ENCODE measurements around the gene PARP8. TPM values are rescaled to one million over a fixed set of nuclear protein-coding genes. Genes with fewer than 3 reads are reported as not detected.

PARP8 gene
- total RNA-seq, 1 experiment from 2014 or later: 0.07 TPM

DNA sequence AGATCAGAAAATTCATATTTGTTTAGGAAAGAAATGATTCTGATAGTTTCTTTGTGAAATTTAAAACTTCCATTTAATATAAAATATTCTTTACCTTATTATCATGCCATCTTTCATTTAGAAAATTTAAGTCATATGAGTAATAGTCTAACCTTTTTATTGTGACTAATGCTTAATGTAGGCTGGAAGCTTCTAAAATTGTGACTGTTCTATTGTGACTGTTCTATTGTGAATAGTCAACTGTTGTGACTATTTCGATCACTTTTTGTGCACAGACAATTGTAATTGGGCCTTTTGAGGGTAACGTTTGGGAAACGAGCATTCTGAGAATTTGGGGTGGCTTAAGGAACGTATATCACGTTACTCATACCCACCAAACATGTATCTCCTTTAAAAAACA lies 100.0 kb downstream of the PARP8 start:
- Histone ChIP-seq H3K4me2 (ENCODE audit: low read length) (no peak overlapping the region), H3F3A (ENCODE audit: low read length, unreplicated experiment) (no peaks in the 10 kb centered on the region), H3K27me3 (ENCODE audit: low read length) (no peaks in the 10 kb centered on the region), H4K20me1 (ENCODE audit: low read length) (no peaks in the 10 kb centered on the region), H3K9me3 (ENCODE audit: low read length) (no peaks in the 10 kb centered on the region), H3K79me2 (ENCODE audit: low read length) (no peaks in the 10 kb centered on the region), H3K36me3 (ENCODE audit: low read depth, low read length) (no peaks in the 10 kb centered on the region), H3K9me2 (replicated peaks; ENCODE audit: low read length) (no peaks in the 10 kb centered on the region), H2AFZ (ENCODE audit: low read length) (no peak overlapping the region), H3K4me1 (ENCODE audit: insufficient read depth, low read length) (no peaks in the 10 kb centered on the region), H3K9ac (ENCODE audit: low read length) (no peak overlapping the region), H3K4me3 (ENCODE audit: low read length) (no peak overlapping the region), H3K27ac (ENCODE audit: low read length) (no peak overlapping the region)
- no peak for ATAC-seq
- BruUV-seq (replicated peaks): no TSS peak
- intact Hi-C loops (cut with micrococcal nuclease): no loop called here
- no peak for TF ChIP-seq EZH2 (IDR thresholded peaks at IDR 0.05; ENCODE audit: low read length, unreplicated experiment)
- TF ChIP-seq, protein P1, sequence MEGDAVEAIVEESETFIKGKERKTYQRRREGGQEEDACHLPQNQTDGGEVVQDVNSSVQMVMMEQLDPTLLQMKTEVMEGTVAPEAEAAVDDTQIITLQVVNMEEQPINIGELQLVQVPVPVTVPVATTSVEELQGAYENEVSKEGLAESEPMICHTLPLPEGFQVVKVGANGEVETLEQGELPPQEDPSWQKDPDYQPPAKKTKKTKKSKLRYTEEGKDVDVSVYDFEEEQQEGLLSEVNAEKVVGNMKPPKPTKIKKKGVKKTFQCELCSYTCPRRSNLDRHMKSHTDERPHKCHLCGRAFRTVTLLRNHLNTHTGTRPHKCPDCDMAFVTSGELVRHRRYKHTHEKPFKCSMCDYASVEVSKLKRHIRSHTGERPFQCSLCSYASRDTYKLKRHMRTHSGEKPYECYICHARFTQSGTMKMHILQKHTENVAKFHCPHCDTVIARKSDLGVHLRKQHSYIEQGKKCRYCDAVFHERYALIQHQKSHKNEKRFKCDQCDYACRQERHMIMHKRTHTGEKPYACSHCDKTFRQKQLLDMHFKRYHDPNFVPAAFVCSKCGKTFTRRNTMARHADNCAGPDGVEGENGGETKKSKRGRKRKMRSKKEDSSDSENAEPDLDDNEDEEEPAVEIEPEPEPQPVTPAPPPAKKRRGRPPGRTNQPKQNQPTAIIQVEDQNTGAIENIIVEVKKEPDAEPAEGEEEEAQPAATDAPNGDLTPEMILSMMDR (conservative IDR thresholded peaks at IDR 0.05; ENCODE audit: low read depth, low read length): no peak
- TF ChIP-seq EZH2phosphoT487 (IDR thresholded peaks at IDR 0.05; ENCODE audit: borderline replicate concordance, low read length): no peak
- POLR2A ChIA-PET (ENCODE audit: unreplicated experiment): no interaction called here
- CTCF ChIA-PET: no interaction called here
- no peak for DNase-seq

DNA sequence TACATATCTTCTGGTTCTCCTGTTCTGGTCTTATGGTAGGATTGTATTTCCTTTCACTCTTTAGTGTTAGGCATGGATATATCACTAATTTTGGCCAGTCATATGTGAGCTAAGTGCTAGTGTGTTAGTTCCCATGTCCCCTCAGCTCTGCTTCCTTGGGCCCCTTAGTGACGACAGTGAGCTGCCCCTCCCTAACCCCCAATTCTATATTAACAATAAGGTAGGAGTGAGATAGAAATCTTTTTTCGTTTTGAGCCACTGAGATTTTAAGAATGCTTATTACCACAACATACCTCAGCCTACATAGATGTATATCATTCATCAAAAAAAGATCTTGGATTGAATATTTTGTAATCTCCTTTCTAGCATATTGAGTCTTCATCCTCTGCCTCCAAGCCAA lies 100.5 kb downstream of the PARP8 start:
- no peaks in the 10 kb centered on the region for H3K79me2 ChIP-seq (ENCODE audit: low read length)
- H2AFZ ChIP-seq (ENCODE audit: low read length): no peak overlapping the region
- H3K4me2 ChIP-seq (ENCODE audit: low read length): no peak overlapping the region
- intact Hi-C loops (cut with micrococcal nuclease): no loop called here
- DNase-seq: no peak
- H3K27ac ChIP-seq (ENCODE audit: low read length): no peak overlapping the region
- H3K4me1 ChIP-seq (ENCODE audit: insufficient read depth, low read length): no peaks in the 10 kb centered on the region
- ChIA-PET CTCF (no interaction called here), POLR2A (ENCODE audit: unreplicated experiment) (no interaction called here)
- BruUV-seq (replicated peaks): no TSS peak
- ATAC-seq: no peak
- no peaks in the 10 kb centered on the region for H4K20me1 ChIP-seq (ENCODE audit: low read length)
- no peaks in the 10 kb centered on the region for H3K9me3 ChIP-seq (ENCODE audit: low read length)
- H3K36me3 ChIP-seq (ENCODE audit: low read depth, low read length): no peaks in the 10 kb centered on the region
- no peak overlapping the region for H3K9ac ChIP-seq (ENCODE audit: low read length)
- H3K4me3 ChIP-seq (ENCODE audit: low read length): no peak overlapping the region
- H3K27me3 ChIP-seq (ENCODE audit: low read length): no peaks in the 10 kb centered on the region
- TF ChIP-seq, protein P1 (conservative IDR thresholded peaks at IDR 0.05; ENCODE audit: low read depth, low read length): no peak
- no peak for TF ChIP-seq EZH2 (IDR thresholded peaks at IDR 0.05; ENCODE audit: low read length, unreplicated experiment)
- no peak for TF ChIP-seq EZH2phosphoT487 (IDR thresholded peaks at IDR 0.05; ENCODE audit: borderline replicate concordance, low read length)
- no peaks in the 10 kb centered on the region for H3K9me2 ChIP-seq (replicated peaks; ENCODE audit: low read length)
- H3F3A ChIP-seq (ENCODE audit: low read length, unreplicated experiment): no peaks in the 10 kb centered on the region

DNA sequence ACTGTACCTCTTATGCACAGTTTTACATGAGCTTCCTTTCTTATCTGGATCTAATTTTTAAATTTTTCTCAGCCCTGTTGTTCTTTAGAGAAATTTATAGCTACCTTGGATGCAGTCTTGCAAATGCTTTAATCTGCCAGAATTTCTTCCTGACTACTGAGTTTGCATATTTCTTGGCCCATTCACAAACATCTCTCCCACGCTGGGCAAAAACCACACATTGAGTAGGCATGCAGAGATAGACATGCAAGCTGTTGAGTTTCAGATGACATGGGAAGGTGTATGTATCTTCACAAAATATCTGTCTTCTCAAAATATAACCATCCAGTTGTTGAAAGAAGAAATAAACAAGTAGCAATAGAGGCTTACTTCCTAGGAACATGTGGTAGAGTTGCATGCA lies 101.2 kb downstream of the PARP8 start:
- H3K4me2 ChIP-seq (ENCODE audit: low read length): no peak overlapping the region
- POLR2A ChIA-PET (ENCODE audit: unreplicated experiment): no interaction called here

More for the DNA sequence above, 101.2 kb downstream of the PARP8 start:
- Histone ChIP-seq H3K79me2 (ENCODE audit: low read length) (no peaks in the 10 kb centered on the region), H3K4me1 (ENCODE audit: insufficient read depth, low read length) (no peaks in the 10 kb centered on the region), H3K4me3 (ENCODE audit: low read length) (no peak overlapping the region), H3F3A (ENCODE audit: low read length, unreplicated experiment) (no peaks in the 10 kb centered on the region), H2AFZ (ENCODE audit: low read length) (no peak overlapping the region), H4K20me1 (ENCODE audit: low read length) (no peaks in the 10 kb centered on the region), H3K27ac (ENCODE audit: low read length) (no peak overlapping the region), H3K36me3 (ENCODE audit: low read depth, low read length) (no peaks in the 10 kb centered on the region), H3K27me3 (ENCODE audit: low read length) (no peaks in the 10 kb centered on the region), H3K9me2 (replicated peaks; ENCODE audit: low read length) (no peaks in the 10 kb centered on the region), H3K9me3 (ENCODE audit: low read length) (no peaks in the 10 kb centered on the region), H3K9ac (ENCODE audit: low read length) (no peak overlapping the region)
- CTCF ChIA-PET: no interaction called here
- no TSS peak for BruUV-seq (replicated peaks)
- DNase-seq: no peak
- no peak for TF ChIP-seq EZH2phosphoT487 (IDR thresholded peaks at IDR 0.05; ENCODE audit: borderline replicate concordance, low read length)
- TF ChIP-seq, protein P1 (conservative IDR thresholded peaks at IDR 0.05; ENCODE audit: low read depth, low read length): no peak
- TF ChIP-seq EZH2 (IDR thresholded peaks at IDR 0.05; ENCODE audit: low read length, unreplicated experiment): no peak
- intact Hi-C loops (cut with micrococcal nuclease): no loop called here
- no peak for ATAC-seq

Data from PC-3 (cell line).